HEK293 (cell line): Measurements from ENCODE around the gene HEPHL1.

Source experiments
- CTCF ChIA-PET: fragments of 350-600 bp; formaldehyde crosslinking; extraction: SDS; loops from one replicate; lab custom pipeline; 2021; ENCODE audit warnings: antibody characterized with exemption; lab: Yijun Ruan, JAX
- POLR2A ChIA-PET: fragments of 300-600 bp; formaldehyde crosslinking; extraction: SDS; loops from one replicate; lab custom pipeline; 2020; ENCODE audit warnings: antibody characterized with exemption, inconsistent platforms; lab: Yijun Ruan, JAX
- H3K27ac ChIP-seq: fragments of 200-500 bp; sonication (Bioruptor generic); 2 replicates; pipeline ENCODE4 v1.5.1; 2014; ENCODE audit warnings: low read depth, low read length, control low read depth, inconsistent platforms; ENCODE audit errors: extremely low read depth
- H3K36me3 ChIP-seq, 2 experiments: fragments of 200-500 bp in 1 of 2; sonication (Bioruptor generic) in 1 of 2; 1 replicate in 1 of 2; 2 replicates in 1 of 2; pipeline ENCODE4 v1.5.1; 2014 to 2017; ENCODE audit warnings: inconsistent platforms in 2 of 2, low read length in 2 of 2; ENCODE audit not compliant: control insufficient read depth in 2 of 2, insufficient read depth in 1 of 2
- H3K4me1 ChIP-seq: fragments of 200-500 bp; sonication (Bioruptor generic); 2 replicates; pipeline ENCODE4 v1.5.1; 2014; ENCODE audit warnings: mild to moderate bottlenecking, low read length, inconsistent platforms; ENCODE audit not compliant: control insufficient read depth, insufficient read depth
- H3K4me3 ChIP-seq: 2 replicates; pipeline ENCODE4 v1.5.1; 2011; ENCODE audit warnings: low read depth, mild to moderate bottlenecking, control low read depth, low read length, moderate library complexity
- H3K9me3 ChIP-seq: fragments of 200-500 bp; sonication (Bioruptor generic); 2 replicates; pipeline ENCODE4 v1.5.1; 2014; ENCODE audit warnings: low read depth, low read length, inconsistent platforms; ENCODE audit not compliant: control insufficient read depth, insufficient read depth
- BCL11B ChIP-seq: fragments of 450-650 bp; formaldehyde crosslinking; IDR thresholded peaks from 2 replicates; pipeline ENCODE4 v1.5.1; 2016; ENCODE audit warnings: low read depth, missing biosample characterization, missing genetic modification characterization
- EGR2 ChIP-seq: fragments of 450-650 bp; formaldehyde crosslinking; IDR thresholded peaks from 2 replicates; pipeline ENCODE4 v1.5.1; 2016; ENCODE audit warnings: low read depth, missing biosample characterization, missing genetic modification characterization
- GFI1B ChIP-seq: fragments of 450-650 bp; formaldehyde crosslinking; IDR thresholded peaks from 2 replicates; pipeline ENCODE4 v1.5.1; 2016; ENCODE audit warnings: missing biosample characterization, missing genetic modification characterization
- HIC1 ChIP-seq: fragments of 450-650 bp; formaldehyde crosslinking; IDR thresholded peaks from 2 replicates; pipeline ENCODE4 v1.5.1; 2016; ENCODE audit warnings: missing biosample characterization, missing genetic modification characterization
- KLF17 ChIP-seq: fragments of 450-650 bp; formaldehyde crosslinking; IDR thresholded peaks from 2 replicates; pipeline ENCODE4 v1.5.1; 2016; ENCODE audit warnings: missing biosample characterization, missing genetic modification characterization
- SCRT1 ChIP-seq: fragments of 450-650 bp; formaldehyde crosslinking; IDR thresholded peaks from 2 replicates; pipeline ENCODE4 v1.5.1; 2016; ENCODE audit warnings: missing biosample characterization, missing genetic modification characterization, borderline replicate concordance
- SP2 ChIP-seq: fragments of 450-650 bp; formaldehyde crosslinking; IDR thresholded peaks from 2 replicates; pipeline ENCODE4 v1.5.1; 2016; ENCODE audit warnings: missing biosample characterization, missing genetic modification characterization
- ZBTB10 ChIP-seq: fragments of 450-650 bp; formaldehyde crosslinking; IDR thresholded peaks from 2 replicates; pipeline ENCODE4 v1.5.1; 2016; ENCODE audit warnings: missing biosample characterization, missing genetic modification characterization
- ZBTB11 ChIP-seq: fragments of 450-650 bp; formaldehyde crosslinking; conservative IDR thresholded peaks from 2 replicates; pipeline ENCODE4 v1.5.1; 2016; ENCODE audit warnings: low read depth, missing biosample characterization, missing genetic modification characterization
- ZNF138 ChIP-seq: fragments of 450-650 bp; formaldehyde crosslinking; IDR thresholded peaks from 2 replicates; pipeline ENCODE4 v1.5.1; 2016; ENCODE audit warnings: missing biosample characterization, missing genetic modification characterization, borderline replicate concordance
- ZNF280D ChIP-seq: fragments of 450-650 bp; formaldehyde crosslinking; IDR thresholded peaks from 2 replicates; pipeline ENCODE4 v1.5.1; 2016; ENCODE audit warnings: missing biosample characterization, missing genetic modification characterization
- ZNF362 ChIP-seq: fragments of 450-650 bp; formaldehyde crosslinking; IDR thresholded peaks from 2 replicates; pipeline ENCODE4 v1.5.1; 2016; ENCODE audit warnings: missing biosample characterization, missing genetic modification characterization
- ZNF366 ChIP-seq: fragments of 450-650 bp; formaldehyde crosslinking; conservative IDR thresholded peaks from 2 replicates; pipeline ENCODE4 v1.5.1; 2016; ENCODE audit warnings: missing biosample characterization, missing genetic modification characterization
- ZNF37A ChIP-seq: fragments of 450-650 bp; IDR thresholded peaks from 2 replicates; pipeline ENCODE4 v1.5.1; 2018; ENCODE audit warnings: missing biosample characterization, missing genetic modification characterization
- ZNF426 ChIP-seq: fragments of 450-650 bp; formaldehyde crosslinking; IDR thresholded peaks from 2 replicates; pipeline ENCODE4 v1.5.1; 2017; ENCODE audit warnings: missing biosample characterization, missing genetic modification characterization, mild to moderate bottlenecking, inconsistent platforms, moderate library complexity
- ZNF645 ChIP-seq: fragments of 450-650 bp; formaldehyde crosslinking; IDR thresholded peaks from 2 replicates; pipeline ENCODE4; 2016; ENCODE audit warnings: missing biosample characterization, missing genetic modification characterization
- ZNF692 ChIP-seq: fragments of 450-650 bp; formaldehyde crosslinking; IDR thresholded peaks from 2 replicates; pipeline ENCODE4 v1.5.1; 2016; ENCODE audit warnings: missing biosample characterization, missing genetic modification characterization
- ZNF843 ChIP-seq: fragments of 450-650 bp; formaldehyde crosslinking; IDR thresholded peaks from 2 replicates; pipeline ENCODE4 v1.5.1; 2016; ENCODE audit warnings: missing biosample characterization, missing genetic modification characterization

HEPHL1 gene

GRCh38 chr11:94103471-94103870, 82.3 kb downstream of the HEPHL1 start:
- H3K9me3 ChIP-seq = no peaks in the 10 kb centered on the region
- TF ChIP-seq SP2 (tag by site-specific recombination) = no peak
- TF ChIP-seq ZNF366 (tag by site-specific recombination) = no peak
- no peak for TF ChIP-seq ZBTB11 (tag by site-specific recombination)
- no peak for TF ChIP-seq EGR2
- TF ChIP-seq ZBTB10 (tag by site-specific recombination) = no peak
- no peak for TF ChIP-seq SCRT1 (tag by site-specific recombination)
- no peak for TF ChIP-seq HIC1 (tag by site-specific recombination)
- no peak for TF ChIP-seq ZNF426 (tag by site-specific recombination)
- no peak for TF ChIP-seq GFI1B (tag by site-specific recombination)
- no peak for TF ChIP-seq KLF17 (tag by site-specific recombination)
- TF ChIP-seq ZNF362 (tag by site-specific recombination) = no peak
- H3K4me3 ChIP-seq = no peak overlapping the region
- POLR2A ChIA-PET = no interaction called here
- no peaks in the 10 kb centered on the region for H3K36me3 ChIP-seq
- no peaks in the 10 kb centered on the region for H3K4me1 ChIP-seq
- no peak overlapping the region for H3K27ac ChIP-seq
- CTCF ChIA-PET = interaction anchor here (0.6 kb wide), 1 partner anchor 99 kb away, joined by 3 read pairs; no protein-coding TSS in a partner anchor

- H3K4me1 ChIP-seq = no peaks in the 10 kb centered on the region
- no peak overlapping the region for H3K27ac ChIP-seq
- no peaks in the 10 kb centered on the region for H3K9me3 ChIP-seq
- POLR2A ChIA-PET = no interaction called here
- H3K36me3 ChIP-seq = no peaks in the 10 kb centered on the region
- CTCF ChIA-PET = interaction anchor here (0.8 to 2.5 kb wide), 2 partner anchors 12 to 183 kb away, joined by 3 to 12 read pairs; no protein-coding TSS in a partner anchor
- no peak overlapping the region for H3K4me3 ChIP-seq
- TF ChIP-seq ZNF692 (tag by site-specific recombination) (no peak), ZNF37A (no peak), ZNF280D (tag by site-specific recombination) (no peak), BCL11B (no peak), ZNF645 (tag by site-specific recombination) (no peak), ZNF843 (tag by site-specific recombination) (no peak), ZNF138 (tag by site-specific recombination) (no peak)
Observed at GRCh38 chr11:94104734-94105133, 83.6 kb downstream of the HEPHL1 start.
